Stimulated activated CD4-positive, alpha-beta T cell treated with anti-CD3 and anti-CD28 coated beads, Interleukin-2, amount 100 ng/mL, for 24 hours (primary cell): Measurements from ENCODE around the gene SH3PXD2B.

Experiments used
- DNase-seq, 2 donors: peaks; one replicate each; pipeline ENCODE4 v3.0.0-alpha.2; 2020

SH3PXD2B gene

DNA sequence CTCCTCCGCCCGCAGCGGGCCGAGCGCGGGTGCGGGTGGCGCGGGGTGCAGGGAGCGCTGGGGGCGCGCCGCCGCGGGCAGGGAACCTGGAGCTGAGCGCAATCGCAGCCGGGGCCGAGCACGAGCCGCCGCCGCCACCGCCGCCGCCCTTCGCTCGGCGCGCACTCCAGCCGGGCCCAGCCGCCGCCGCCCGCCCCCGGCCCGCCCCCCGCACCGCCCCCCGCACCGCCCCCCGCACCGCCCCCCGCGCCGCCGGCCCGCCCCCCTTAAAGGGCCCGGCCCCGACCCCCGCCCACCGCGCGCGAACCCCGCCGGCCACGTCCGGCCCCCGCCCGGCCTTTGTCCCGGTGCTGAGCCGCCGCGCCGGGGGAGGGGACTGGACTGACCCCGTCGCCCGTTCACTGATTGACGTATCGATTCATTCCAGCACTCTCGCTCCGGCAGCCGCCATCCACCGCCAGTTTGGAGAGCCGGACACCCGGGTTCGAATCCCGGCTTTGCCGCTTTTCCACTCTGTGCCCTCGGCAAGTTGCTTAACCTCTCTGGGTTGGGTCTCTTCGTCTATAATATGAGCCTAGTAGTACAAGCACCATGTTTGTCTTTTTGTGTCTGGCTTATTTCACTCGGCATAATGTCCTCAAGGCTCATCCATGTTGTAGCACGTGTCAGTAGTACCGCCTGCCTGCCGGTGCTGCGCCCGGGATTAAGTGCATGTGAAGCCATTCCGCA lies at the start of gene SH3PXD2B:
TSS of gene SH3PXD2B (minus strand) at position 168 of the 729 bp plus-strand sequence. CDS start 173 bp downstream, outside the sequence.
- DNase-seq: peak; percentile 33 to 61

DNA sequence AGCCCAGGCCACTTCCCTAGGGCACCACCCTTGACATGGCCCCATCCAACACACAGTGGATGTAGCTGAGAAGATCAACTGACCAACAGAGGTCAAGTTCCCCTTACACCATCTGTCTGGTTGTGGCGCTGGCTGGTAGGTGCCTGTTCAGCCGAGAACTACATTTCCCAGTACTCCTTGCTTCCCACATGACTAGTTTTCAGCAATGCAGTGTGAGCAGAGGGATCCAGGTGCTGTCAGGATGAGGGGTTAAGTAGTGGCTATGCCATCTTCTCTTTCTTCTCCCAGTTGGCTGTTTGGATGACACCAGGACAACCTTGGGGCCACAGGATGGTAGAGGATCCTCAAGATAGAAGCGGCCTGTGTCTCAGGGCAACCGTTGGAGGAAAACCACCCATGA lies 48.6 kb upstream of the SH3PXD2B start:
- DNase-seq: no peak

DNA sequence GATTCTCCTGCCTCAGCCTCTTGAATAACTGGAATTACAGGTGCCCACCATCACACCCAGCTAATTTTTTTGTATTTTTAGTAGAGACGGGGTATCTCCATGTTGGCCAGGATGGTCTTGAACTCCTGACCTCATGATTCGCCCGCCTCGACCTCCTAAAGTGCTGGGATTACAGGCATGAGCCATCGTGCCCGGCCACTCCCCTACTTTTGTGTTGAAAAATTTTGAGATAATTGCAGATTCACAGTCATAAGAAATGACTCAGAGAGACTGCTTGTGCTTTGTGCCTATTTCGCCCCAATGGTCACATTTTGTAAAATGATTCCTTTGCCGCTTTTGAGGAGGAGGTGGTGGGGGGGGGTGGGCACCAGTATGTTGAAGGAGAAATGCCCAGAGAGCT lies 48.1 kb upstream of the SH3PXD2B start:
- DNase-seq: no peak

DNA sequence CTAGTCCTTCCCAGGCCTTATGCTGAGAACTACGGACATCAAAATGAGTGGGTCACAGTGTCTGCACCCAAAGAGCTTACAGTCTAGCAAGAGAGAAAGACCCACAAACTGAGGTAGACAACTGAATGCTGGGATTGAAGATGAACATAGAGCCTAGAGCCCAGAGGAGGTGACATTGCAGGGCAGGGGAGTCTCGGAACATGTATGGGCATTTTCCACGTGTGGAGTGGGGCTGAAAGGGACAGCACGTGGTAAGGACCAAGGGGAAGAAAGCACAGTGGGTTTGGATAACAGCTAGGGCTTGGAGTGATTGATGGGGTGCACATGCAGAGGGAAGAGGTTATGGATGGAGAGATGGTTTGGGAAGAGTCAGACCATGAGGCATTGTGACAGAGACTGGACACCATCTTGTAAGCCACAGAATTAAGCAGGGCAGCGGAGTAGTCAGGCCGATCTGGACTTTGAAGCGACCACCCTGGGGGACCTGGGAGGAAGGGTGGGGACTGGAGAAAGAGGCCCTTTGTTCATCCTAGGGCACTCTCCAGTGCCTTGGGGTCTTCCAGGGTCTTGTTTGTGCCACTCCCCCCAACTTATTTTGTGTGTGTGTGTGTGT lies 47.5 kb upstream of the SH3PXD2B start:
- DNase-seq: no peak

DNA sequence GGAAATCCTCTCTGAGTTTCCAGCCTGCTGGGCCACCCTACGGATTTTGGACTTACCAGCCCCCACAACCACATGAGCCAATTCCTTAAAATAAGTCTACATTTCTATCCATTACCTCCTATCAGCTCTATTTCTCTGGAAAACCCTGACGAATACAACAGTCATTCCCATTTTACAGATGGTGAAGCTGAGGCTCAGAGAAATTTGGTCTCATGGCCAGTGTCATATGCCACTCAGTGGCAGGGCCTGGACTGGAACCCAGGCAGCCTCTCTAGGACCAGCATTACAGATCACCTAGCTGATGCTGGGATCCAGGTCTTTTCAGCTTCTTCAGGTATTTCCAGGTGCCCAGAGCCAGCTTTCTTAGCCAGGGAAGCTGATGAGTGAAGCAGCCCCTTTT lies 45.0 kb upstream of the SH3PXD2B start:
- DNase-seq: no peak

DNA sequence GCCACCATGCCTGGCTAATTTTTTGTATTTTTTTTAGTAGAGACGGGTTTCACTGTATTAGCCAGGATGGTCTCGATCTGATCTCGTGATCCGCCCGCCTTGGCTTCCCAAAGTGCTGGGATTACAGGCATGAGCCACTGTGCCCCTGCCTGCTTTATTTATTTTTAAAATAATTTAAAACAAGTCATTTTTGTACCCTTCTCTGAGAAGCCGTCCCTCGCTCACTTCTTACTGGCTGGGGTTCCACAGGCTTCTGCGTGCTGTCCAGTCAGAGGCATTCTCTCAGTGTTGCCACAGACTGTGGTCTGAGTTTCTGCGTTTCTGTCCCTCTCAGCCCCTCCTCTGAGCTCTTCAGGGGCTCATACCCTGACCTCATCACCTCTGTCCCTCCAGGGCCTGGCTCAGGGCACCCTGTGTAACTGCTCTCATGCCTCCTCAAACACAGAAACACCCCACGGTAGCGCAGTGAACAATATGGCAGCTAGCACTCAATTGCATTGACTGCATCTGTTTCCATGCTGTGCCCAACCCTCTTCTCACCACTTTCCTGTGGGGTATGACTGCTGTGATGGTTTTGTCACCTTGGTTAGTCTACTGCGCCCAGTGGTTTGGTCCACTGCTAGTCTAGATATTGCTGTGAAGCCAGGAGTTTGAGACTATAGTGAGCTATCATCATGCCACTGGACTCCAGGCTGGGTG lies 44.3 kb upstream of the SH3PXD2B start:
- no peak for DNase-seq

DNA sequence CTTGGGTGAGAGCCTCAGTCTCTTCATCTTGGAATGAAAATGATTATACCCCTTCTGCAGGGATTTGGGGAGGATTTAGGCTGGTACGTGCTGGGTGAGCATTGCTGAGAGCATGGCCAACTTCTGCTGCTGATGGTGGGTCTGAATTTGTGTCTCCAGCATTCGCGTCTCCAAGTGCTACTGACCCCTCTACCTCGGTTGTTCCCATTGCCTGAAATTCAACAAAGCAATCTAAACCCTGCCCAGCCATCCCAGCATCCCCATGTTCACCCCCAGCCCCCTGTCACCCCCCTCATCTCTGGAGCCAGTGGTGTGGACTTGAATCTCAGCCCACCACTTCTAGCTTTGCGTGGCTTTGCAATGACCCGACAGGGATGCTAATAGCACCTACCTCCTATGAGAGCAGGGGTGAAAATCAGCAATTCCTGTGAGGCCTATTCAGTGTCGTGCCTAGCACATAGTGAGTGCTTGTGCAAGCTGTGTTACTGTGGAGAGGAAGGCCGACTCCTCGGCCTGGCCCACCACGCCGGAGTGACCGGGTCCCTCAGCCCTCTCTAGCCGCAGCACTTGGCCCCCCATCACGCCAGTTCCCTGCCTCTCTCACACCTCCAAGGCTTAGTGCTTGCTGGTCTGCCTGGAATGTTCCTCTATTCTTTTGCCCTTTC lies 43.4 kb upstream of the SH3PXD2B start:
- DNase-seq: no peak

DNA sequence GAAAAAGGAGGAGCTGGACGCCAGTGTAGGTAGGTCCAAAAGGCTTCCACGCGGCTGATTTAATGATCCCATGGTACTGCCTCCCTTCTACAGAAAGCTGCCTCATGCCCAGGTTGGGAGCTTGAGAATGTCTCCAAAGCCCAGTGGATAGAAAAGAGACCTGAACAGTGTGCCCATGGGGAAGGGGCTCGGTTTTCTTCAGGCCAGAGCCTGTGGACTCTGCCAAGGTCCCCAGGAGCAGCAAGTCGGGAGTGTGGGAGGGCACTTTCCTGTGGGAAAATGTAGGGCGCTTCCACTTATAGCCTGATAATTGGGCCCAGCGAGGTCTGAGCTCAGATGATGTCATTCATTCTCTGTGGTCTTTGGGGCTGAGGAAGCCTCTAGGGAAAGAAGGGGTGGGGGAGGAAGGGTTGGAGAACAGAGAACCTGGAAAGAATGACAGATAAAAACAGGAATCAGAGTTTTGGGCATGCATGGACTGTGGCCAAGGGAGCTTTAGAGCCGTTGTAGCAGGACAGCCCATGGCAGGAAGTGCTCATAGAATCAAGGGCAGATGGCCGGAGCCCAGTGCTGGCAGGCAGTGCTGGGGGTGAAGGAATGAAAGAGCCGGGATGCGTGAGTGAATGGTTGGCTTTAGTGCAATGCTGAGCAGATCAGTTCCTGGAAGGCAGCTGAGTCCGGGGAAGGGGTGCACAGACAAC lies 42.5 kb upstream of the SH3PXD2B start:
- no peak for DNase-seq

DNA sequence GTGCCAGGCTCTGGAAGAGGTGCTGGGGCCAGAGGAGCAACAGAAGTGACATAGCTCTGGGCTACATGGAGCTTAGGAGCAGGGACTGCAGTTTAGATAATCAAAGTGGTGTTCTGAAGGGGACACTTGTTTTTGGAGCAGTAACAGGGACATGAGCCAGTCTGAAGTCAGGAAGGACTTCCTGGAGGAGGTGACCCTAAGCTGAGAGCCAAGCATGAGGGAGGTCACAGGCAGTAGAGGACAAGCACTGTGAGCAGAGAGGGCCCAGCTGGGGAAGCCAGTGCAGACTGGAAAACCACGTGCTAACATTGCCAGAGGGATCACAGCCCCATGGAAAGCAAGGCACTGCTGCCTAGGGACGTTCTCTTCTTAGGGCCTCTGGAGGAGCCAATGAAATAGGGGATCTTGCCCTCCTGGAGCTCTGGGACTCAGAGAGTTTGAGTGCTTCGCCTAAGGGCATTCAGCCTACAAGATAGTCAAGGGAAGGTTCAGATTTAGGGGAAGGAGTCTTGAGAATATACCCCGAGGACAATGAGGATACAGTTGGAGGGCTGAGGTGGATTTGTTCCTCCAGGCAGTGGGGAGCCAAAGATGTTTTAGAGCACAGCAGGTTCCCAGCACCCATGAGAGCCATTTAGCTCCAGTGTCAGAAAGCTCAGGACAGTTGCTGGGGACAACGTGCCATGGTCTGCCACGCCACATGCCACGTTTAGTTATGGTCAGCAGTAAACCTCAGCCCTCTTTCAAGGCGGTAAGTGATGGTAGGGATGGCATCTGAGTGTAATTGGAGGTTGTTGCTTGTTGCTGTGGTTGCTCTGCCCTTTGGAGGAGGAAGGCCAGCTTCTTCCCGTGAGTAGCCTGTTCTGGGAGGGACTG lies 40.5 kb upstream of the SH3PXD2B start:
- DNase-seq: no peak

DNA sequence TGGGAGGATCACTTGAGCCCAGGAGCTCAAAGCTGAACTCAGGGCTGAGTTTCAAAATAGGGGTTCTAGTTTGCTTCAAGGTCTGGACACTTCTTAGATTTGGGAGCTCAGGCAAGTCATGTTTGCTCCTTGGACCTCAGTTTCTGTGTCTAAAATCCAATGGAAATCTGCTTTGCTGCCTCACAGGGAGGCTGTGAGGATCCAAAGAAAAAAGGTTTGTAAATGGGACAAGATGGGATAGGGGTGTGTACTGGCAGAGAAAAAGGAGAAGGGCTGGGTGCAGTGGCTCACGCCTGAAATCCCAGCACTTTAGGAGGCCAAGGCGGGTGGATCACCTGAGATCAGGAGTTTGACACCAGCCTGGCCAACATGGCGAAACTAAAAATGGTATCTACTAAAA lies 39.6 kb upstream of the SH3PXD2B start:
- DNase-seq: no peak

DNA sequence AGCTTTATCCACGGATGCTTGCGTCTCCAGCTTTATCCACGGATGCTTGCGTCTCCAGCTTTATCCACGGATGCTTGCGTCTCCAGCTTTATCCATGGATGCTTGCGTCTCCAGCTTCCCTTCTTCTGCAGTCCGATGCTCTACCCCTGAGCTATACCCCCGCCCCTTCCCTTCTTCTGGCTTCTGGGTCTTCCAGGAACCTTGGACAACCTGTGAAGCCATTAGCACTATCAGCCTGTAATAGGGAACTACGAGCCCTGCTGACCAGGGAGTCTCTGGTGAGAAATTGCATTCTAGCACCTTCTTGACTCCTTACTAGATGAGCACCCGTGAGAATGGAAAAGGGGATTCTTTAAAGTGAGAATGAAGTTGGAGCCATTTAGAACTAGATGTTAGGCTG lies 39.1 kb upstream of the SH3PXD2B start:
- no peak for DNase-seq

DNA sequence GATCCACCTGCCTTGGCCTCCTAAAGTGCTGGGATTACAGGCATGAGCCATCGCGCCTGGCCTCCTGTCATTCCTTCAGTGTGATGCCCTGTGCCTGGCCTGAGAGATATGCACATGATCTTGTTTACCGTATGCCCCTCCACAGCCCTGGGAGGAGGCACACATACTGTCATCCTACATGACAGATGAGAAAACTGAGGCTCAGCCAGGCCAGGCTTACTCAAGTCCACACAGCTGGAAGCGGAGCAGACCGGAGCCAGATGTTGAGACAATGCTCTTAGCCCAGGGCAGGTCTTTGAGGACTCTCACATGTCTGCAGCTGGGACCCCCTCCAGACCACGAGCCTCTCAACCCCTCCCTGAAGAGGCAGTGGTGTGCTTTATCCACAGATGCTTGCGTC lies 38.7 kb upstream of the SH3PXD2B start:
- no peak for DNase-seq

DNA sequence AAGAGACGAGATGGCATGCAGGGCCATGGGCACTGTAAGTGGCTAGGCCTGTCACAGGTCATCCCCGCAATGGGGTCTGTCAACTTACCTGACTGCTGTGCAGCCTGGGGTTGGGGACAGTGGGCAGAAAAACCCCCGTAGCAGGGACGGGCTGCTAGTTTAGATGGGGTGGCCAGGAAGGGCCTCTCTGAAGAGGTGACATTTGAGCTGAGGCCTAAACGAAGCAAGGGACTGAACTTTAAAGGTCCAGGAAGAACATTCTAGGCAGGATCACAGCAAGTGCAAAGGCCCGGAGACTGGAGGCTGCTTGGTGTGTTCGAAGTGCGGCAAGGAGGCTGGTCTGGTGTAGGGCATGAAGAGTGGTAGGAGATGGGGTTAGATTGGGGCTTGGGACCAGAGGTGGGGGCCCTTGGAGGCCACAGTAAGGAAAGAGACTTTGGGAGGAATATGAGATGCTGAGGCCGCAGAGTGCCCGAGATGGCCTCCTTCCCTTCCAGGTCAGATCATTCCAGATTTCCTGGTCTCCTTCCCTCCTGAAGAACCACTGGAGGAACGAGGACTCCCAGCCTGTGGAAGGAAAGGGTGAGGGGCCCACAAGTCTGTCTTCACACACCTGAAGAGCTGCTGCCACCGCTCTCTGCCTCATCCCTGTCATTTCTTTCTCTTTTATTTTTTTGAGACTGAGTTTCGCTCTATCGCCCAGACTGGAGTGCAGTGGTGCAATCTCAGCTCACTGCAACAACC lies 37.9 kb upstream of the SH3PXD2B start:
- DNase-seq: no peak

DNA sequence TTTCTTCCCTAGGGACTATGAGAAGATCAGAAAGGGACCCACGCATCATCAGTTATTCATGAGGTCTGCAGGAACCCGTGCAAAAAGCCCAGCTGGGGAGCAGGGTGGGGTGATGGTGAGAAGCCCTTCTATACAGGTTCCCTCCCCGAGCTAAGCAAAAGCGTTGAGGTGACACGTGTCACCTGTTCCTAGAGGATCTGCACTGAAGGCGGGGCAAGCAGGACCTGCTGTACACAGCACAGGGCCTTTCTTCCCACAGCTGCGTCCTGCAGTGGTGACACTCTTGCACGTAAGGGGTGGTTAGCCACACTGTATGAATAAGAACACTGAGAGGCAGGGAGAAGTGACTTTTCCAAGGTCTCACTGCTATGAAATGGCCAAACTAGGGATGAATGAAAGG lies 37.2 kb upstream of the SH3PXD2B start:
- DNase-seq: no peak

DNA sequence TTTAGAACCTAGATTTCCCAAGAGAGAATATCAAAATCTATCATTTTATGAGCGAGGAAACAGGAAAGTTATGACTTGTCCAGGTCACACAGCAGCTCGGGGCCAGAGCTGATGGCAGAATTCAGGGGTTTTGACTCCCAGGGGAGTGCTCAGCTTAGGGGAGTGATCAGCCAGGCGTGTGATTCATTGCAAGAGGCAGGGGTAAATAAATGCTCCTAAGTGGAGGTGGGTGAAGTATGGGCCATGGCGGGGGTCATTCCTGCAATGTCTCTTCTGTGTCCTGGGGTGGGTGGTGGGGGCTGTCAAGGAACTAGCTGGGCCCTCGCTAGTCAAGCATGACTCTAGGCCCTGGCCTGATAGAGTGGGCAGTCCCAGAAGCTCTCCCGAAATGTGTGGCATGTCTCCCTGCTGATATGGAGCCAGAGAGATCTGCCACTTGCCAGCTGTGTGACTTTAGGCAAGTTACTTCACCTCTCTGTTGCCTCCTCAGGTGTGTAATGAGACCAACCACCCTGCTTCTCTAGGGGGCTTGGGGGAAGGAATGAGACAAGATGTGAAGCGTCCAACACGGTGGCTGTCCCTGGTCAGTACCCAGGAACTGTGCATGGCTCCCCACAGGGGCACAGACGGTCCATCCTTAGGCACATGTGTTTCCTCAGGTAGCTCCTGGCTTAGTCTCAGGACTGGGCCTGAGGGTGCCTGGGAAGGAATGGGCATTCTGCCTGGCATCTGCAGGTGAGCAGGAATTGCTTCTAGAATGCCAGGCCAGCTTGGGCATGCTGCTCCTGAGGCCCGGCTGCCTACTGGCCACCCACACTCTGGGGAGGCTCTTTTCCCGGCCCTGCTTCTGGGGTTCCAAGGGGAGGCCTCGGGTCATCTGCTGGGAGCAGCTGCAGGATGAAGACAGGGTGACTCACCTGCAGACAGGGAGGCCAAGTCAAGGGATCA lies 36.5 kb upstream of the SH3PXD2B start:
- no peak for DNase-seq

DNA sequence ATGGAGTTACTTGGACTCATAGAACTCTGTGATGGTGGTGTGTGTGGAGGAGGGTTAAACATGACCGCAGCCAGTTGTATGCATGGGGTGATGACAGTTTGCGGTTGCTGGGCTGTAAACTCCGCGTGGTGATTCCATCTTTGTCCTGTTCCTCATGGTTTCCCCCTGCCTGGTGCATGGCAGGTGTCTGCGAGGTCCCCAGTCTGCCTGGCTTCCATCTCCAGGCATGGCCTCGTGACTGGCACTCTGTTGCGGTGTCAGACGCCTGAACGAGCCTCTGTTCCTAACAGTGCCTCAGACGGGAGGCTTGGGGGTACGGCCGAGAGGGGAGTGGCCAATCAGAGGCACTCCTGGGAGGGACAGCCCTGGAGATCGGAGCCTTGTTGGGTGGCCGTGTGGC lies 33.9 kb upstream of the SH3PXD2B start:
- no peak for DNase-seq

DNA sequence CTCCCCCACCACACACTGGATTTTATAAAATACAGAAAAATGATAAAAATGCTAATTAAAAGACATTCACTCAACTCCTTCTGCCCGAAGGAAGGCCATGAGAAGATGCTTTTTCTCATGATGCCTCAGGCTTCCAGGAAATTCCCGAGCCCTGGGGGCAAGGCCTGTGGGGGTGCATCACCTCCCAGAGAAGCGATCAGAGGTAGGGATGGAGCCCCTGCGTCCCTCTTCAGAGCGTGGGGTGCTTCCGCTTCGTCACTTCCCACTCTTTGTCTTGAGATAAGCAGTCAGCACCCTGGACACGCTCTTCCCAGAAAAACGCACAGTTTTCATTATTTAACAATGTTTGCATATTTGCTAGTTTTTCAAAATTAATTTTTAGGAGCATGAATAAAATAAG lies 33.3 kb upstream of the SH3PXD2B start:
- no peak for DNase-seq

DNA sequence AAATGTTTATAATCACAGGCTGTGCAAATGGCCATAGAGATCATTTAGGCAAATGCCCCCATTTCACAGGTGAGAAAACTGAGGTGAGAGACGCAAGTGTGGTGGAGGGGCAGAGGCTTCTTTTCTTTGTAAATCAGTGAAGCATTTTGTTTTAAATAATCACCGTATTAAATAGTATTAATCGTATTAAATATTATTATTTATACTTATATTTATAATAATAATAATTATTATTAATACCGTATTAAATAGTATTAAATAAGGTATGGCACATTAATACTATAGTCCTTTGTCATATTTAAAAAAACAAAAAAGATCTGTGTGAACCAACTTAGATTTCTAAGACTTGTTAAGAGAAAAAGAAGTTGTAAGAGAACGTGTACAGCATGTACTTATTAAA lies 32.6 kb upstream of the SH3PXD2B start:
- no peak for DNase-seq

DNA sequence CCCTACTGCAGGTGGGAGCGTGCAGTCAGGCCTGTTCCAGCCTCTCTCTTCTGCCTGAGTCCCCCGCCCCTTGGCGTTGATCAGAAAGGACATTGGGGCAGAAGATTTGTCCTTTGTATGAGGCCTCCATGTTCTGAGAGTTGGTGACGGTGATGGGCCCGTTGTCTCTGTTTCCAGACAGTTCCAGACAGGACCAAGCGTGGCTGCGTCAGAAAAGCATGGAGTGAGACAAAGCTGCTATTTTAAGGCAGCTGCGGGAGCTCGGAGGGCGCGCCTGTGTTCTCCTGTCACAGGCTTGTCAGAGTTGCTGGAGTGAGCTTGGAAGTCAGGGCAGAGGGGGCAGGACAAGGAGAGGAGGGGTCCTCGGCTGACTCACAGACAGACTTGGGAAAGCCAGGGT lies 32.1 kb upstream of the SH3PXD2B start:
- DNase-seq: no peak
